ENCODE measurements around the gene NR3C1. TPM values are rescaled to one million over a fixed set of nuclear protein-coding genes. Genes with fewer than 3 reads are reported as not detected.

Gene NR3C1
- total RNA-seq, 3 donors from 2014 or later (not counting 1 experiment from before 2014, with no cell fraction given), result 147 to 168 (median 165) TPM

GRCh38 chr5:143347698-143348344 is 55.7 kb downstream of the NR3C1 start:
- H3K27me3 Mint-ChIP-seq (ENCODE audit: low read depth in 2 of 2), result no peaks in the 10 kb centered on the region
- no peaks in the 10 kb centered on the region for H3K36me3 Mint-ChIP-seq
- DNase-seq, result no peak
- no peaks in the 10 kb centered on the region for H3K9me3 ChIP-seq (ENCODE audit: control insufficient read depth, insufficient read depth, low read length)
- WGBS (ENCODE audit: insufficient coverage), result 88% methylated on average over 2 of the region's 3 CpGs
- no peak overlapping the region for H3K4me3 Mint-ChIP-seq
- no peak for ATAC-seq
- no peak overlapping the region for H3K27ac ChIP-seq (ENCODE audit: low read length)
- no peak for TF ChIP-seq CTCF (IDR thresholded peaks at IDR 0.05)
- H3K27me3 ChIP-seq (ENCODE audit: control insufficient read depth, insufficient read depth, low read length), result no peaks in the 10 kb centered on the region
- intact Hi-C loops (cut with micrococcal nuclease), result no loop called here
- no peak overlapping the region for H3K4me3 ChIP-seq (ENCODE audit: low read length)
- H3K9me3 Mint-ChIP-seq, result no peaks in the 10 kb centered on the region
- H3K4me1 Mint-ChIP-seq, result peaks cover 32 to 43% of the 10 kb centered on the region in 2 donors
- peaks cover 7% of the 10 kb centered on the region for H3K4me1 ChIP-seq (ENCODE audit: control insufficient read depth, insufficient read depth, low read length)
- no peaks in the 10 kb centered on the region for H3K36me3 ChIP-seq (ENCODE audit: control insufficient read depth, insufficient read depth, low read length)
- no peak overlapping the region for H3K27ac Mint-ChIP-seq

DNA sequence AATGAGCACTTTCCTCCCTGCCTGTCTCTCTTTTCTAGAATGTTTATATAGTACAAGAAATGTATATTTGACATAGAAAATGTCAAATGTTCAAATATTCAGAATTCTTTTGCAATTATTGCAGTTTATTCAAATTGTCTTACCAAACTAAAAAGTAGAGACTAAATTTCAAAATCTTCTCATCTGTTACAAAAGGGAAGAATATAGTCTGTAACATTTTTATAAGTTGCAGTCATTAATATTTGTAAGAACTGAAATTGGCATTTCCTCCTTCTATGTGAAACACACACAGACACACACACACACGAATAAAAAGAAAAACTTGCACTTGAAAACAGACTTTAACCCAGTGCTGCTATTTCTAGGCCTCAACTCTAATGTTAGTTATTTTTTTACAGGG is 56.4 kb downstream of the NR3C1 start:
- no peak overlapping the region for H3K27ac Mint-ChIP-seq
- no peaks in the 10 kb centered on the region for H3K9me3 ChIP-seq (ENCODE audit: control insufficient read depth, insufficient read depth, low read length)
- no peaks in the 10 kb centered on the region for H3K36me3 Mint-ChIP-seq
- H3K36me3 ChIP-seq (ENCODE audit: control insufficient read depth, insufficient read depth, low read length), result no peaks in the 10 kb centered on the region
- H3K27me3 ChIP-seq (ENCODE audit: control insufficient read depth, insufficient read depth, low read length), result no peaks in the 10 kb centered on the region
- H3K27ac ChIP-seq (ENCODE audit: low read length), result no peak overlapping the region
- DNase-seq, result no peak
- H3K4me3 ChIP-seq (ENCODE audit: low read length), result no peak overlapping the region
- 27% methylated on average over 1 of the region's 1 CpG for WGBS (ENCODE audit: insufficient coverage)
- H3K4me3 Mint-ChIP-seq, result no peak overlapping the region
- peaks cover 40 to 45% of the 10 kb centered on the region in 2 donors for H3K4me1 Mint-ChIP-seq
- no peak for ATAC-seq
- TF ChIP-seq CTCF (IDR thresholded peaks at IDR 0.05), result no peak
- intact Hi-C loops (cut with micrococcal nuclease), result no loop called here
- H3K9me3 Mint-ChIP-seq, result no peaks in the 10 kb centered on the region
- H3K4me1 ChIP-seq (ENCODE audit: control insufficient read depth, insufficient read depth, low read length), result peaks cover 7% of the 10 kb centered on the region
- H3K27me3 Mint-ChIP-seq (ENCODE audit: low read depth in 2 of 2), result no peaks in the 10 kb centered on the region

DNA sequence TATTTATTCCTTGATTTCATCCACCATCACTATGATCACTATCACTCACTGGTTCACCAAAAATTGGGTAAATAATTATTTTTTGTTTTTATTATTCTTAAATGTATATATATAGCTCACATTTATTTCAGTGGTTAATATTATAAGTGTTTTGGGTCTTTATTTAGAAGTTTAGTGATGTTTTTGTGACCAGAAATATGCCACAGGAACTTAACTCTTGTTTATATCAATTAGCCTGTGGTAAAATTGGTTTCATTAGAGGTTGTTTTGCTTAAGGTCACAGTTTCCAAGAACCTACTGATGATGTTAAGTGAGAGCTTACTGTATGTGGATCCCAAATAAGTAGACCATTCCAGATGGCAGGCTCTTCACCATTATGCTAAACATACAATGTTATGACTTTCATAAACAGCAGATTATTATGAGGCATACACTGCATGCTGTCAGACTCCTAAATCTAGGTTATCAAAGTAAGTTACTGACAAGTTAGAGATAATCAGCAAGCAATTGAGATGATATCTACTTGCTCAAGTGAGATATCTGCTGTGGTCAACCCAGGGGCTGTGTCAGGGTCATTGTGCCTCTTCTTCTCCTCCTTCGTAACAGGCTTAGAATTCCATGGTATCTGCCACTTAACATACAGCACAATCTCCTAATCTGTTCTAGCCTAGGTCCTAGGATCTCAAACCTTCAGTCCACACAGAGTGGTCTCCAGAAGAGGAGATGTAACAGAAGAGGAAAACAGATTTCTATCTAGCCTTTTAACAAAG is 57.6 kb downstream of the NR3C1 start:
- DNase-seq (no peak), ATAC-seq (no peak)
- Mint-ChIP-seq H3K27ac (peak overlapping the region; percentile 47 to 54), H3K36me3 (no peaks in the 10 kb centered on the region), H3K4me3 (no peak overlapping the region), H3K9me3 (no peaks in the 10 kb centered on the region), H3K27me3 (ENCODE audit: low read depth in 2 of 2) (no peaks in the 10 kb centered on the region), H3K4me1 (peaks cover 48 to 52% of the 10 kb centered on the region in 2 donors)
- peaks cover 7% of the 10 kb centered on the region for H3K4me1 ChIP-seq (ENCODE audit: control insufficient read depth, insufficient read depth, low read length)
- H3K36me3 ChIP-seq (ENCODE audit: control insufficient read depth, insufficient read depth, low read length), result no peaks in the 10 kb centered on the region
- WGBS (ENCODE audit: insufficient coverage), result 90% methylated on average over 1 of the region's 1 CpG
- no peak overlapping the region for H3K27ac ChIP-seq (ENCODE audit: low read length)
- no peaks in the 10 kb centered on the region for H3K9me3 ChIP-seq (ENCODE audit: control insufficient read depth, insufficient read depth, low read length)
- no peak overlapping the region for H3K4me3 ChIP-seq (ENCODE audit: low read length)
- intact Hi-C loops (cut with micrococcal nuclease), result no loop called here
- no peak for TF ChIP-seq CTCF (IDR thresholded peaks at IDR 0.05)
- H3K27me3 ChIP-seq (ENCODE audit: control insufficient read depth, insufficient read depth, low read length), result no peaks in the 10 kb centered on the region

All from natural killer cell (primary cell).